GM18505 (cell line): Measurements from ENCODE around the gene SELENON.
"Not testable (repeated sequence)": the region's sequence is repeated elsewhere in the genome, so short reads cannot be mapped to it uniquely, and the experiment has no call there.

Experiments used
- ATAC-seq: cut with Tn5 transposase; IDR thresholded peaks from one replicate; pipeline ENCODE4 v1.9.1; 2021; ENCODE audit not compliant: unreplicated experiment
- POLR2A ChIP-seq: IDR thresholded peaks from 4 replicates; pipeline ENCODE4 v1.6.1; 2011; ENCODE audit warnings: borderline replicate concordance; ENCODE audit not compliant: insufficient read depth, insufficient read length; ENCODE audit errors: extremely low read depth

SELENON gene

DNA sequence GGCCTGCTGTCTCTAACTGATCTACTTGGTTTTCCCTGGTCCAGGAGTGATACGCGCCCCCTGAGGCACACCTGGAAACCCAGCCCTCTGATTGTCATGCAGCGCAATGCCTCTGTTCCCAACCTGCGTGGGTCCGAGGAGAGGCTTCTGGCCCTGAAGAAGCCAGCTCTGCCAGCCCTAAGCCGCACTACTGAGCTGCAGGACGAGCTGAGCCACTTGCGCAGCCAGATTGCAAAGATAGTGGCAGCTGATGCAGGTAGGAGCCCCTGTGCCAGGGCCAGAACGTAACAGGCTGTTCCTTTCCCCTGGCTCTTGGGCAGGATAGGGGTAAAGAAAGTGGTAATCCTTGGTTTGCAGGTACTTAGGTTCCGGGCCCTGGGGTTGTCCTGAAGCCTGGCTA, 26.6 kb downstream of the SELENON start:
- ATAC-seq: no peak
- no peak for TF ChIP-seq POLR2A

DNA sequence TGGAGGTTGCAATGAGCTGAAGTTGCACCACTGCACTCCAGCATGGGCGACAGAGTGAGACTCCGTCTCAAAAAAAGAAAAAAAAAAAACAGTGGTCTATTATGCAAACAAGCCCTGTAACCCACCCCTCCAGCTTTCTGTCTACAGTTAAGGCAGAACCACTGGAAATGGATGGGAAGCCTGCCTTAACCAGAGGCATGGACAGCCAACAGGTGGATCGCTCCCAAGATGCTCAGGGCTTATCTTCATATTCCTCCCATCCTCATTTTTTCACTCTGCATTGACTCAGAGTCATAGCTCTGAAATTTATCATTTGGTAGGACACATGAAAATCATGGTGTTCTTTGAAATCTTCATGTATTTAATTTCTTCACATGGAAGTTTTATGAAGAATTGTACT, 28.5 kb downstream of the SELENON start:
- no peak for ATAC-seq
- TF ChIP-seq POLR2A: no peak

DNA sequence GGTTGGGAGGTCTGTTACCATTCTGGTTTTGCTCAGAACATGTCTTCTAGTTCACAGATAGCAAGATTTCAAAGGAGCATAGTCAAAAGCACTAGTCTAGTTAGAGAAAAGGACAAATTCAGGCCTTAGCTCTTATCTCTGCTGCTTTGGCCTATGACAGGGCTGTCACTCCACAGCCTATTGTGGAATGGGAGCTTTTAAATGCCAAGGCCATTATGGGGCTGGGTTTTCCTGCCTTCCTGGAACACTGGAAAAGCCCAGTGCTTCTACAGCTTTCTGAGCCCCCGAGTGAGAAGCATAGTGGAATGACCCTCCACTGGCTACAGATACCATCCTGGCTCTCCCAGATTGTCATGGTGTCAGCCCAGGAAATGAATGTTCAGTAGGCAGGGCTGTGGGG, 29.1 kb downstream of the SELENON start:
- ATAC-seq: no peak
- TF ChIP-seq POLR2A: no peak

DNA sequence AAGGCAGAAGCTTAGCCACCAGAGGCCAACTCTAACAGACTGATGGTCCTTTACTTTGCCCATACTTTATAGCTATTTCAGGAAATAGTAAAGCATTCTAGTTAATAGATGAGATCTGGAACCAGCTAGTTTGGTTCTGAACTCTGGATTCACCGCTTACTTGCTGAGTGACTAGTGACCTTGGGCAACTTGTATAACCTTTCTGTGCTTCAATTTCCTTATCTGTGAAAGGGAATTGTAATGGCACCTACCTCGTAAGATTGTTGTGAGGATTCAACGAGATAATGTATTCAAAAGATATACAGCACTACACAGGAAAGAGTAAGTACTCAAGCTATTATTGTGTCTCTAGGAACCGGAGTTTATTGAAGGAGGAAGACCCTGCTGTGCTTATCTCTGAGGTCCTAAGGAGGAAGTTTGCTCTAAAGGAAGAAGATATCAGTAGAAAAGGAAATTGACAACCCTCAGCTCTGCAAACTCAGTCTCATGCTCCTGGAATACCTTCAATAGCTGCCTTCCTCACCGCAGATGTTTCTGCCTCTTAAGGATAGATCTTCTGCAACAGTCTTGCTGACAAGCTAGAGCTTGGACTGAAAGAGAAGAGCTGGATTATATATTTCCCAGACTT, 31.7 kb downstream of the SELENON start:
- no peak for ATAC-seq
- TF ChIP-seq POLR2A: no peak

DNA sequence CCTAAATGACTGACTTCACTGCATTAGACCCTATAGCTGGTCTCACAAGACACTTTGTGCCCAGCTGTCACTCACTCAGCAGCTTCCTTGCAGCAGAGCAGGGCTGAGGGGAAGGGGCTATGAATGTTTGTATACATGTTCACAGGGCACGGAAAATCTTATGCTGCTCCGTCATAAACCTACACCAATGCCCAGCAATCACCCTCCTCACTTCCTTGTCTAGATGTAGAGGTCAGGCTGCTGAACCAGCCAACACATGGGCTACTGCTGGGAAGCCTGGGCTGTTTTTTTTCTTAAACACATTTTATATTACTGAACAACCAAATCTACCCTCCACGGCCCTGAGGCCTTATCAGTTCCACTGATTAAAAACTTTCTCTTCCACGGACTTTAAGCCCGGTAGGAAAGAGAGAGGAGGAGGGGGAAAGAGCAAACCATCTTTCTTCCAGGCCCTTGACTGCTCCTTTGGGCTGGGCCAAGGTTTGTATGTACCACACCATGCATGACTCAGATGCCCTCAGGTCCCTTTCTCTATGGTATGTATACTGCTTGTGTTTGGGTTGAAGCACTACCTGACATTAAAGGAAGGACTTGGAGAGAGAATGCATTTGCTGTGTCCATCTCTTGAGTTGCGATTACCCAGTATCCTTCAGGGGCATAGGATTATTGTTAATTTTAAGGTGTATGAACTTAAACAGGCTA, 32.5 kb downstream of the SELENON start:
- no peak for ATAC-seq
- no peak for TF ChIP-seq POLR2A

DNA sequence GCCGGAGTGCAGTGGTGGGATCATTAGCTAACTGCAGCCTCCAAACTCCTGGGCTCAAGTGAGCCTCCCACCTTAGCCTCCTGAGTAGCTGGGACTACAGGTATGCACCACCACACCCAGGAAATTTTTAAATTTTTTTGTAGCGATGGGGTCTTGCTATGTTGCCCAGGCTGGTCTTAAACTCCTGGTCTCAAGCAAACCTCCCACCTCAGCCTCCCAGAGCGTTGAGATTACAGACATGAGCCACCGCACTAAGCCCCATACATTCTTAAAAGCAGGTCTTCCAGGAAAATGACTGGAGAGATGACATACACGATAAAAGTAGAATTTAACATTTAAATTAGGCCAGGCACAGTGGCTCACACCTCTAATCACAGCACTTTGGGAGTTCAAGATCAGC, 33.2 kb downstream of the SELENON start:
- no peak for TF ChIP-seq POLR2A
- ATAC-seq: no peak

DNA sequence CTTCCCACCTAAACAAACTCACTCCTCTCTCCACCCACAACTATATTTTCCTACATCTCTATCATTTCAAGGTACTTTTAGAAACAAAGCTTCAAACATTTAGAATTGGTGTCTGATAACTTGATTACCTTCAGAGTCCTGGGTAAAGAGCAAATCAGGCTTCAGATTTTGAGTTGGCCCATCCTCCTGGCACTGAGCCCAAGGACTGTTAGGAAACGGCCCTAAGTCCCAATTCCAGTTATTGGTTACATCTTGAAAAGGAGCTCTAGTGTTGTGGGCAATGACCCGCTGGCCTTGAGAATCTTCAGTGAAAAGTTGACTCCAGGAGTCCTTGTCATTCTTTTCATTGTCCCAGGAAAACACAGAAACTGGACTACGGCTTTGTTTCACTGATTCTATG, 34.9 kb downstream of the SELENON start:
- ATAC-seq: no peak
- no peak for TF ChIP-seq POLR2A

DNA sequence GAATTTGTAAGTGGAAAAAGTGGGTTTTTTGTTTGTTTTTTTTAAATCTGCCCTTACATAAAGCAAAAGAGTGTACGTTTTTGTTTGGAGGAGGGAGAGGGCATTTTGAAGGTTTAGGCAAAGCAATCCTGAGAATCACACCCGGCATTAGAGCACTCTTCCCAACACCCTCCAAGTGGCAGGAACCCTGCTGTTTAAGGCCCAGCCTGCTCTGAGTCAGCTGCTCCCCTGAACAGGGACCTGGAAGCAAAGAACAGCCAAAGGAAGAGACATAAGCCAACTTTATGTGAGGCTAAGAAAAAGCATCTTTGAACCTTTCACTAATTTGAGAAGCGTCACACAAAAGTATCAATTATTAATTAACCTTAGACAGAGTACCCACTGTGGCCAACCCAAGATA, 36.7 kb downstream of the SELENON start:
- ATAC-seq: no peak
- TF ChIP-seq POLR2A: no peak

DNA sequence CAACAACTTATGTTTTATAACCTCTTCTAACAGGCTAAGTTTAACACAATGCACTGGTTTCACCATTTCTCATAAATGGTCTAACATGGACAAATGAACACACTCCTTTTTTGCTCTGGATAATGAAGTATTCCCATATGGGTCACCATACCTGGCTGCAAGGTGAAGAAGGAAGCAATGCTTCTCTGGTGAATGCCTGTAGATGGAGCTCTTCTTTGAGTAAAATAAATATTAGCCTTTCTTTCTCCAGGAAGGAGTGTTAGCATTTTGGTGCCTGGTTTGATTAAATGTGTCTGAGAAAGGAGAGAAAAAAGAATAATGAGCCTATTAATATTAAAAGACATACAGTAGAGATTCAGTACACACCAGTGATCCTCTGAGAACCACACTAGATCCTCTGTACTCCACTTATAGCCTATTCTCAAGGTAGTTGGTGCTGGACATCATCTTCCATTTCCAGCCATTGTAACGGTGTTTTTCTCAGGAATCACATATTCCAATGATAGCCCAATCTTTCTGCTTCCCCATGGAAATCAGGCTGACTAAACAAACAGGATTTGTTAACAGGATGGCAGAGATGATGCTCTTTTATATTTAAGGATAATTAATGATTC, 37.4 kb downstream of the SELENON start:
- ATAC-seq: no peak
- no peak for TF ChIP-seq POLR2A

DNA sequence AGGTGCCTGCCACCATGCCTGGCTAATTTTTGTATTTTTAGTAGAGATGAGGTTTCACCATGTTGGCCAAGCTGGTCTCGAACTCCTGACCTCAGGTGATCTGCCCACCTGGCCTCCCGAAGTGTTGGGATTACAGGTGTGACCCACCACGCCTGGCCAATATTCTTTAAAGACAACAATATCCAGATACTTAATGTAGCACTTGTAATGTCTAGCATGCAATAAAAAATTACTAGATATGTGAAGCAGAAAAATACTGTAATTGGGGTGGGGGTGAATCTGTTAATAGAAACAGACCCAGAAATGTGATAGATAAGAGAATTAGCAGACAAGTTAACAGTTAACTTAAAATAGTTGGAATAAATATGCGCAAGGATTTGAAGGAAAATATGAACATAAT, 39.8 kb downstream of the SELENON start:
- ATAC-seq: not testable (repeated sequence)

DNA sequence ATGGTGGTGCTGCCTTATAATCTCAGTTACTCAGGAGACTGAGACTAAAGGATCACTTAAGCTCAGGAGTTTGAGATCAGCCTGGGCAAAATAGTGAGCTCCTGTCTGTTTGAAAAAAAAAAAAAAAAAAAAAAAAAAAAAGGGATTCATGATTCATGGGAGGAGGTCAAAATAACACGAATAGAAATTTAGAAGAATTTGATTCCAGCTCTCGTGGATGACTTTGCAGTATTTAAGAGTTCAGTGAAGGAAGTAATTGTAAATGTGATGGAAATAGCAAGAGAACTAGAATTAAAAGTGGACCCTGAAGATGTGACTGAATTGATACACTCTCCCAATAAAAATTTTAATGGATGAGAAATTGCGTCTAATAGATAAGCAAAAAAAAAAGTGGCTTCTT, 43.5 kb downstream of the SELENON start:
- TF ChIP-seq POLR2A: no peak
- ATAC-seq: no peak

DNA sequence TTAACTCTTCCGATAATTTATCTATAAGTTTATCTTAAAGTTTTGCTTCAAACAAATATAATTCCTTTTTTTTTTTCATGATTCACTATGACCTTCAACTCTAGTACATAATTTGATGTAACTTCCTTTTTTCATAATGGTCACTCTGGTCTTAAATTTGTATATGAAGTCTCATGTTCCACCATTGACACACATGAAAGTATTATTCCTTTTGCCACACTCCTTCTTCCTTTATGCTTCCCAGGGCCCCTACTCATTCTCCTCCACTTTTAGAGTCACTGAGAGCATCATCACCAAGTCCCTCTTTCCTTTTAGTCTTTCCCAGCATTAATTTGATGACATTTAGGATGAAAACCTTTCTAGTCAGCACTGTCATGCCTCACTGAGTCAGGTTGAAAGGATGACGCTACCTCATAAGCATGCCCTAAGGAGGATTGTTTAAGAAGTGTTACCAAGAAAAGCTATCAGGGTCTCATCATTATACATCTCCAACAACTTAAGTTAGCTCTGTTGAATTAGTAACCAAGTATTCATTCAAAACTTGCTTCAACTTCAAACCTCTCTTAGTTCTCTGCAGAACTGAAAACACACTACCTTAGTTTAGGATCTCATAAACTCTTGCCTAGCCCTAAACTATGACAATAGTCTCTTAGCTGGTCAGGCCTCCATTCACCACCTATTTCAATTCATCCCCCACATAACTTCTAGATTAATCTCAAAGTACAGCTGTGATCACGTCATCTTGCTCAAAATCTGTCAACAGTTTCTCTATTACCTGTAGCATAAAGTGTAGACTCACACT, 44.7 kb downstream of the SELENON start:
- ATAC-seq: no peak
- no peak for TF ChIP-seq POLR2A

DNA sequence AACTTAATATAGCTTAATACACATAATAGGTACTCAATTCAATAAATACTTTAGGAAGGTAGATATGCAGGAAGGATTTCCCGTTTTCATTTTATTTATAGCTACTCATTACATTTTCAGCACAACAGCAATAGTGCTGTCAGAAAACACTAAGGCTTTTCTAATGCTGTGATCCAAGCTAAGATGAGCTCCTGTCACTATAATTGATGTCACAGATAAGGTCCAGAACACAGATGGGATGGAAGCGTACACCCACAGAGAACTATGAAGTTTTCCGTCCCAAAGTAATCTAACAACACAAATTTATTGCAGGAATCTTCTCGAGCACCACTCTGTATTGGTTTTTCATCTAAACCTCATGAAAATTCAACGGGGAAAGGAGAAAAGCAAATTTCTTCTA, 45.7 kb downstream of the SELENON start:
- TF ChIP-seq POLR2A: no peak
- no peak for ATAC-seq

DNA sequence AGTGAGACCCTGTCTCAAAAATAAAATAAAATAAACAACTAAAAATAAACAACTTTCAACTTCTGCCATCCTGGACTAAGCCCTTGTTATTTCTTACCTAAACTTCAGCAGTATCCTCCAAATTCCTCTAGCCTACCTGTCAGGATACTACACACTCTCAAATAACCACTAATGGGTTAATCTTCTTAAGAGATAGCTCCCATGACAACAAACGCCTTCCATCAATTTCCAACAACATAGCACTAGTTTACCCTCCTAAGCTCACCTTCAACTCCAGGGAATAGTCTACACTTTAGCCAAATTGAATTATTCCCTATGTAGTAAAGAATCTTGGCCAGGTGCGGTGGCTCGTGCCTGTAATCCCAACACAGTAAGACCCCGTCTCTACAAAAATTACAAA, 47.9 kb downstream of the SELENON start:
- TF ChIP-seq POLR2A: no peak
- no peak for ATAC-seq

DNA sequence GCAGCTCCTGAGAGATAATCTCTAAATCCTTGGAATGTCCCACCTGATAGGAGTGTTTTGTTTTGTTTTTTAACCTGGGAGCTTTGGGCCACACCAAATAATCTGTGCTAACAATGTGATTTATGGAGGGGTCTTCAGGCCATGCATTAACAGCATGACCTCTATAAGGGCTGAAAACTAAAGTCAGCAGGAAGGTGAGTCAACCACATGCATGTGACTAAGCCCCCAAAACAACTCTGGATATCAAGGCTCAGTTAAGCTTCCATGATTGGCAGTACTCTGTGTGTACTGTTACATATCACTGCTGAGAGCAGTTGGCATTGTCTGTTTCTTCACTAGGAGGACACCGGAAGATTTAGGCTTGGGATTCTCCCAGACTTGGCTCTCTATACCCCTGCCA, 48.5 kb downstream of the SELENON start:
- no peak for ATAC-seq
- TF ChIP-seq POLR2A: no peak

DNA sequence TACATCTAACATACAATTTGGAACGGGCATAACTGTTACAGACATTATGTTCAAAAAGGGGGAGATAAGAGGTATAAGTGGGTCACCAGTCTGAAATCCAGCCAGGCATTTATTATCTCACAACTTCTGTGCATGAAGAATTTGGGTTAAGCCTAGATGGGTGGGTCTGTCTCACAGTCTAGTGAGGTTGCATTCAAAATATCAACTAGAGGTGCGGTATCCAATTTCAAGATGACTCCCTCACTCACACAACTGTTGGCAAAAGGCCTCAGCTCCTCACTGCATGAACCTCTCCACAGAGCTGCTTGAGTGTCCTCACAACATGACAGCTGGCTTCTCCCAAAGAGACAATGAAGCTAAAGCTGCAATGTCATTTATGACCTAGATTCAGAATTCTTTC, 54.6 kb downstream of the SELENON start:
- no peak for ATAC-seq
- no peak for TF ChIP-seq POLR2A
